ENCODE data around the gene SGMS1.

Gene SGMS1

DNA sequence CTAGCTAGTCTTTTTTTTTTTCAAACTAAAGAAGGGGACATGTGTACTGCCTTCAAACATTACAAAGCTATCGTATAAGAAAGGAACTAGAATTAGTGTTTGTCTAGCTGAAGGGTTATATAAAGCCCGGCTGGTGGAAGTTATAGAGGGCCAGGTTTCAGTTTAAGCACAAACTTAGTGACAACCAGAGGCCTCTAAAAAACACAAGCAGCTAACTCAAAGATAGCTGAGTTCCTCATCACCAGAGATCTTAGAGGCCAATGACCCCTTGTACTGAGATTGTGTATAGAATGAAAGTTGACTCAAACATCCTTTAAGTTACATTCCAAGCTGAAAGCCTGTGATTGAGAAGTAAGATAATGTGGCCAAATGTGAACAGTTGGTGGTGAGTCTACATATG is 28.1 kb upstream of the SGMS1 start:
- Histone ChIP-seq H4K8ac (ENCODE audit: low read depth, low read length) (no peak overlapping the region), H3K4me3 (ENCODE audit: low read length in 2 of 2) (no peak overlapping the region), H3K4me1 (ENCODE audit: control insufficient read depth in 2 of 2, insufficient read depth in 1 of 2, low read depth in 1 of 2, low read length in 2 of 2) (peaks cover 0 to 8% of the 10 kb centered on the region in 2 donors), H4K91ac (ENCODE audit: low read depth, low read length, poor library complexity) (no peak overlapping the region), H3K36me3 (replicated peaks in 1 of 2; ENCODE audit: control insufficient read depth in 2 of 2, insufficient read depth in 2 of 2, low read length in 2 of 2) (no peaks in the 10 kb centered on the region), H3K9ac (ENCODE audit: low read depth, low read length, poor library complexity) (no peak overlapping the region), H3K79me1 (ENCODE audit: low read depth, low read length) (no peaks in the 10 kb centered on the region), H3K27me3 (ENCODE audit: control insufficient read depth in 3 of 3, insufficient read depth in 3 of 3, low read depth in 1 of 3, low read length in 3 of 3) (no peaks in the 10 kb centered on the region), H2BK15ac (ENCODE audit: low read length) (no peak overlapping the region), H3K23ac (ENCODE audit: low read depth, low read length, poor library complexity) (no peak overlapping the region), H3K27ac (replicated peaks; ENCODE audit: low read length) (no peak overlapping the region), H3K9me3 (replicated peaks in 1 of 2; ENCODE audit: control insufficient read depth in 2 of 2, insufficient read depth in 1 of 2, low read depth in 1 of 2, low read length in 2 of 2) (no peaks in the 10 kb centered on the region), H3K18ac (ENCODE audit: low read length) (no peak overlapping the region), H2BK5ac (ENCODE audit: low read length) (no peak overlapping the region), H2BK12ac (ENCODE audit: low read length) (no peak overlapping the region), H2AK5ac (ENCODE audit: low read depth, low read length) (no peak overlapping the region), H3K4me2 (ENCODE audit: insufficient read depth, low read length, poor library complexity, severe bottlenecking) (no peak overlapping the region), H2AFZ (ENCODE audit: low read length) (no peak overlapping the region), H2BK120ac (ENCODE audit: low read depth, low read length) (no peak overlapping the region), H3K14ac (ENCODE audit: low read length) (no peak overlapping the region), H3K4ac (ENCODE audit: low read length) (no peak overlapping the region)
- no peak for DNase-seq (ENCODE audit: low spot score)
- no CpG with 5 or more reads among the region's 2 CpGs for WGBS, 2 donors (ENCODE audit: extremely low coverage in 2 of 2, insufficient read length in 2 of 2, insufficient replicate concordance in 1 of 2)

DNA sequence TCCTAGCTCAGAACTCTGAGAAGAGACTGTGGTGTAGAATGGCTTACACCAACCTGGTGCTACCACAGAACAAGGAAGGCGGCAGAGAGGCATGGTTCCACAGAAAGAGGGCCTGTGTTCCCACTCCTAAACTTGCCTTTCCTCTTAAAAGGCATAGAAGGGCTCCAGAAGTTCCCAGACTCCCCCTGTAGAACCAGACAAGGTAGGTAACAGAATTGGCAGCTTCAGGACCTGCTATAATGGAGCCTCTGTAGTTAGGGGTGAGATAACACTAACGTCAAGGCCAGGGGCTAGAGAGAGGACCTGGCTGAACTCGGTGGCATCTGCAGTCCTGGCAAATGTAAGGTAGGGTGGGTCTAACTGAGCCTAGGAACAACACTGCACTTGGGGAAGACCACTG is 26.7 kb upstream of the SGMS1 start:
- H4K91ac ChIP-seq (ENCODE audit: low read depth, low read length, poor library complexity) = no peak overlapping the region
- no peaks in the 10 kb centered on the region for H3K36me3 ChIP-seq (replicated peaks in 1 of 2; ENCODE audit: control insufficient read depth in 2 of 2, insufficient read depth in 2 of 2, low read length in 2 of 2)
- H2BK15ac ChIP-seq (ENCODE audit: low read length) = no peak overlapping the region
- H3K79me1 ChIP-seq (ENCODE audit: low read depth, low read length) = no peaks in the 10 kb centered on the region
- H2BK120ac ChIP-seq (ENCODE audit: low read depth, low read length) = no peak overlapping the region
- no peak overlapping the region for H2AFZ ChIP-seq (ENCODE audit: low read length)
- H2AK5ac ChIP-seq (ENCODE audit: low read depth, low read length) = no peak overlapping the region
- H3K4me2 ChIP-seq (ENCODE audit: insufficient read depth, low read length, poor library complexity, severe bottlenecking) = no peak overlapping the region
- DNase-seq (ENCODE audit: low spot score) = no peak
- no peak overlapping the region for H3K9ac ChIP-seq (ENCODE audit: low read depth, low read length, poor library complexity)
- H3K18ac ChIP-seq (ENCODE audit: low read length) = no peak overlapping the region
- H3K9me3 ChIP-seq (replicated peaks in 1 of 2; ENCODE audit: control insufficient read depth in 2 of 2, insufficient read depth in 1 of 2, low read depth in 1 of 2, low read length in 2 of 2) = no peaks in the 10 kb centered on the region
- no peak overlapping the region for H2BK12ac ChIP-seq (ENCODE audit: low read length)
- H3K4me1 ChIP-seq (ENCODE audit: control insufficient read depth in 2 of 2, insufficient read depth in 1 of 2, low read depth in 1 of 2, low read length in 2 of 2) = peaks cover 0 to 8% of the 10 kb centered on the region in 2 donors
- H3K27ac ChIP-seq (replicated peaks; ENCODE audit: low read length) = no peak overlapping the region
- H4K8ac ChIP-seq (ENCODE audit: low read depth, low read length) = no peak overlapping the region
- H3K27me3 ChIP-seq (ENCODE audit: control insufficient read depth in 3 of 3, insufficient read depth in 3 of 3, low read depth in 1 of 3, low read length in 3 of 3) = no peaks in the 10 kb centered on the region
- no peak overlapping the region for H3K14ac ChIP-seq (ENCODE audit: low read length)
- no peak overlapping the region for H3K4ac ChIP-seq (ENCODE audit: low read length)
- H2BK5ac ChIP-seq (ENCODE audit: low read length) = no peak overlapping the region
- H3K23ac ChIP-seq (ENCODE audit: low read depth, low read length, poor library complexity) = no peak overlapping the region
- H3K4me3 ChIP-seq (ENCODE audit: low read length in 2 of 2) = no peak overlapping the region
- WGBS, 2 donors (ENCODE audit: extremely low coverage in 2 of 2, insufficient read length in 2 of 2, insufficient replicate concordance in 1 of 2) = no CpG with 5 or more reads among the region's 3 CpGs

DNA sequence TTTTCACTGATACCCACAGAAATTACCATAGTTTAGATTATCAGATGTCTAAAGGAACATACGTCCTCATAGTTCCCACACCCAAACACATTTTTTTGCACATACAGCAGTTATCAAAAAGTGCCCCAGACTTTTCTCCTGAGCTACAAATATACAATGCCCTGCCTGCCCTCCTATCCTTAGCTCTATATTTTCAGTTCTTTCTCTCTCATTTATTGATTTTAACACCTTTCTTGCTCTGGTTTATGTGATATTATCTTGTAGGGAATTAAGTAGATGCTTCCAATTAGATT is 25.1 kb upstream of the SGMS1 start:
- H3K9ac ChIP-seq (ENCODE audit: low read depth, low read length, poor library complexity) = no peak overlapping the region
- H4K8ac ChIP-seq (ENCODE audit: low read depth, low read length) = no peak overlapping the region
- no peak overlapping the region for H2AFZ ChIP-seq (ENCODE audit: low read length)
- no peak overlapping the region for H3K4ac ChIP-seq (ENCODE audit: low read length)
- H3K23ac ChIP-seq (ENCODE audit: low read depth, low read length, poor library complexity) = no peak overlapping the region
- H3K27me3 ChIP-seq (ENCODE audit: control insufficient read depth in 3 of 3, insufficient read depth in 3 of 3, low read depth in 1 of 3, low read length in 3 of 3) = peaks cover 0 to 4% (median 0%) of the 10 kb centered on the region in 3 experiments
- H2BK15ac ChIP-seq (ENCODE audit: low read length) = no peak overlapping the region
- no peak overlapping the region for H4K91ac ChIP-seq (ENCODE audit: low read depth, low read length, poor library complexity)
- H2BK5ac ChIP-seq (ENCODE audit: low read length) = no peak overlapping the region
- no peak overlapping the region for H3K14ac ChIP-seq (ENCODE audit: low read length)
- no peak overlapping the region for H3K27ac ChIP-seq (replicated peaks; ENCODE audit: low read length)
- no peak overlapping the region for H3K4me2 ChIP-seq (ENCODE audit: insufficient read depth, low read length, poor library complexity, severe bottlenecking)
- H2BK120ac ChIP-seq (ENCODE audit: low read depth, low read length) = no peak overlapping the region
- H3K9me3 ChIP-seq (replicated peaks in 1 of 2; ENCODE audit: control insufficient read depth in 2 of 2, insufficient read depth in 1 of 2, low read depth in 1 of 2, low read length in 2 of 2) = no peaks in the 10 kb centered on the region
- no peaks in the 10 kb centered on the region for H3K36me3 ChIP-seq (replicated peaks in 1 of 2; ENCODE audit: control insufficient read depth in 2 of 2, insufficient read depth in 2 of 2, low read length in 2 of 2)
- no peak overlapping the region for H3K18ac ChIP-seq (ENCODE audit: low read length)
- DNase-seq (ENCODE audit: low spot score) = no peak
- no peak overlapping the region for H2AK5ac ChIP-seq (ENCODE audit: low read depth, low read length)
- H3K4me3 ChIP-seq (ENCODE audit: low read length in 2 of 2) = no peak overlapping the region
- H2BK12ac ChIP-seq (ENCODE audit: low read length) = no peak overlapping the region
- peaks cover 0 to 7% of the 10 kb centered on the region in 2 donors for H3K4me1 ChIP-seq (ENCODE audit: control insufficient read depth in 2 of 2, insufficient read depth in 1 of 2, low read depth in 1 of 2, low read length in 2 of 2)
- H3K79me1 ChIP-seq (ENCODE audit: low read depth, low read length) = no peaks in the 10 kb centered on the region
- WGBS, 2 donors (ENCODE audit: extremely low coverage in 2 of 2, insufficient read length in 2 of 2, insufficient replicate concordance in 1 of 2) = no CpG with 5 or more reads among the region's 1 CpG

DNA sequence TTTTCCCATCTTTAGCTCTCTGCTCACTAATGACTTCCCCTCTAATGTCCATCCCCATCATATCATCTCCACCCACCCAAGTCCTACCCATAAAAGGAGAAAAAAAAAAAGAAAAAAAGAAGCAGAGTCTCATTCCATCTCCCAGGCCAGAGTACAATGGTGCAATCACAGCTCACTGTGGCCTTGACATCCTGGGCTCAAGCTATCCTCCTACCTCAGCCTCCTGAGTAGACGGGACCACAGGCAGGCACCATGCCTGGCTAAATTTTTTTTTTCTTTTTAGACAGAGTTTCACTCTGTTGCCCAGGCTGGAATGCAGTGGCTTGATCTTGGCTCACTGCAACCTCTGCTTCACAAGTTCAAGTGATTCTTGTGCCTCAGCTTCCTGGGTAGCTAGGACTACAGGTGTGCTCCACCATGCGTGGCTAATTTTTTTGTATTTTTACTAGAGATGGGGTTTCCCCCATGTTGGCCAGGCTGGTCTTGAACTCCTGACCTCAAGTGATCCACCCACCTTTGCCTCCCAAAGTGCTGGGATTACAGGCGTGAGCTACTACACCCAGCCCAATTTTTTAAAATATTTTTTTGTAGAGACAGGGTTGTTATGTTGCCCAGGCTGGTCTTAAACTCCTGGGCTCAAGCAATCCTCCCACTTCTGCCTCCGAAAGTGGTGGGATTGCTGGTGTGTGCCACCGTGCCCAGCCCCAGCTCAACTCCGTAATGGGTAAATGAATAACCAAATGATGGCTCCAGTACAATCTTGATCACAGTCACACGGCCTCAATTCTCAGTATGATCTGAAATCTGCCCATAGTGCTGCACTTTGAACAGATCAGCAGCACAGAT is 24.6 kb upstream of the SGMS1 start:
- H3K27me3 ChIP-seq (ENCODE audit: control insufficient read depth in 3 of 3, insufficient read depth in 3 of 3, low read depth in 1 of 3, low read length in 3 of 3) = peaks cover 0 to 6% (median 0%) of the 10 kb centered on the region in 3 experiments
- no peak overlapping the region for H3K27ac ChIP-seq (replicated peaks; ENCODE audit: low read length)
- H3K14ac ChIP-seq (ENCODE audit: low read length) = no peak overlapping the region
- no peak overlapping the region for H2BK12ac ChIP-seq (ENCODE audit: low read length)
- no peaks in the 10 kb centered on the region for H3K79me1 ChIP-seq (ENCODE audit: low read depth, low read length)
- H4K91ac ChIP-seq (ENCODE audit: low read depth, low read length, poor library complexity) = no peak overlapping the region
- WGBS, 2 donors (ENCODE audit: extremely low coverage in 2 of 2, insufficient read length in 2 of 2, insufficient replicate concordance in 1 of 2) = no CpG with 5 or more reads among the region's 7 CpGs
- no peak for DNase-seq (ENCODE audit: low spot score)
- no peak overlapping the region for H4K8ac ChIP-seq (ENCODE audit: low read depth, low read length)
- no peak overlapping the region for H2AFZ ChIP-seq (ENCODE audit: low read length)
- H3K4me3 ChIP-seq (ENCODE audit: low read length in 2 of 2) = no peak overlapping the region
- no peak overlapping the region for H3K23ac ChIP-seq (ENCODE audit: low read depth, low read length, poor library complexity)
- H3K9me3 ChIP-seq (replicated peaks in 1 of 2; ENCODE audit: control insufficient read depth in 2 of 2, insufficient read depth in 1 of 2, low read depth in 1 of 2, low read length in 2 of 2) = no peaks in the 10 kb centered on the region
- H3K9ac ChIP-seq (ENCODE audit: low read depth, low read length, poor library complexity) = no peak overlapping the region
- H2BK120ac ChIP-seq (ENCODE audit: low read depth, low read length) = no peak overlapping the region
- H3K4me1 ChIP-seq (ENCODE audit: control insufficient read depth in 2 of 2, insufficient read depth in 1 of 2, low read depth in 1 of 2, low read length in 2 of 2) = peaks cover 0 to 1% of the 10 kb centered on the region in 2 donors
- no peak overlapping the region for H3K18ac ChIP-seq (ENCODE audit: low read length)
- no peaks in the 10 kb centered on the region for H3K36me3 ChIP-seq (replicated peaks in 1 of 2; ENCODE audit: control insufficient read depth in 2 of 2, insufficient read depth in 2 of 2, low read length in 2 of 2)
- no peak overlapping the region for H2BK5ac ChIP-seq (ENCODE audit: low read length)
- H3K4me2 ChIP-seq (ENCODE audit: insufficient read depth, low read length, poor library complexity, severe bottlenecking) = no peak overlapping the region
- H2AK5ac ChIP-seq (ENCODE audit: low read depth, low read length) = no peak overlapping the region
- no peak overlapping the region for H2BK15ac ChIP-seq (ENCODE audit: low read length)
- no peak overlapping the region for H3K4ac ChIP-seq (ENCODE audit: low read length)
